Ramos (cell line): ENCODE data around the gene EFNA5.

Experiments used
- in situ Hi-C: fragments of 300-500 bp; cut with MboI; formaldehyde crosslinking; loops from one replicate; pipeline ENCODE4 v1.14.3; 2022; ENCODE audit warnings: low sequenced_read_pairs; ENCODE audit not compliant: unreplicated experiment

The EFNA5 gene

GRCh38 chr5:107670932-107671741 lies at the start of gene EFNA5:
Gene EFNA5, minus strand, starts transcription at chr5:107670937.
- in situ Hi-C loops = no loop called here

GRCh38 chr5:107719034-107719606 lies 48.4 kb upstream of the EFNA5 start:
- in situ Hi-C loops = no loop called here

- in situ Hi-C loops = no loop called here
Measured at GRCh38 chr5:107717816-107718215, 47.1 kb upstream of the EFNA5 start.

GRCh38 chr5:107713228-107713627 lies 42.5 kb upstream of the EFNA5 start:
- in situ Hi-C loops = no loop called here

- in situ Hi-C loops = no loop called here
Measured at GRCh38 chr5:107712359-107712870, 41.7 kb upstream of the EFNA5 start.

GRCh38 chr5:107705402-107706014 lies 34.8 kb upstream of the EFNA5 start:
- in situ Hi-C loops = no loop called here

- in situ Hi-C loops = no loop called here
Measured at GRCh38 chr5:107704681-107705401, 34.1 kb upstream of the EFNA5 start.

GRCh38 chr5:107700481-107700880 lies 29.7 kb upstream of the EFNA5 start:
- in situ Hi-C loops = no loop called here

GRCh38 chr5:107699425-107699824 lies 28.7 kb upstream of the EFNA5 start:
- in situ Hi-C loops = no loop called here

GRCh38 chr5:107698286-107698685 lies 27.5 kb upstream of the EFNA5 start:
- in situ Hi-C loops = no loop called here

- in situ Hi-C loops = no loop called here
Measured at GRCh38 chr5:107696498-107696897, 25.8 kb upstream of the EFNA5 start.

- in situ Hi-C loops = no loop called here
Measured at GRCh38 chr5:107696080-107696479, 25.3 kb upstream of the EFNA5 start.

GRCh38 chr5:107687937-107688336 lies 17.2 kb upstream of the EFNA5 start:
- in situ Hi-C loops = no loop called here

- in situ Hi-C loops = no loop called here
Measured at GRCh38 chr5:107687404-107687803, 16.7 kb upstream of the EFNA5 start.

GRCh38 chr5:107682533-107682932 lies 11.8 kb upstream of the EFNA5 start:
- in situ Hi-C loops = no loop called here

- in situ Hi-C loops = no loop called here
Measured at GRCh38 chr5:107680799-107681198, 10.1 kb upstream of the EFNA5 start.

- in situ Hi-C loops = no loop called here
Measured at GRCh38 chr5:107680099-107680498, 9.4 kb upstream of the EFNA5 start.

- in situ Hi-C loops = no loop called here
Measured at GRCh38 chr5:107676702-107677101, 6.0 kb upstream of the EFNA5 start.

GRCh38 chr5:107675201-107675600 lies 4.5 kb upstream of the EFNA5 start:
- in situ Hi-C loops = no loop called here

GRCh38 chr5:107674655-107675054 lies 3.9 kb upstream of the EFNA5 start:
- in situ Hi-C loops = no loop called here
